Stimulated activated CD8-positive, alpha-beta memory T cell treated with anti-CD3 and anti-CD28 coated beads, Interleukin-12 subunit alpha, Interleukin-12 subunit beta, amount 100 ng/mL, for 24 hours (primary cell): ENCODE results near the gene TCF12.

ENCODE experiments used
- DNase-seq: peaks from one replicate; pipeline ENCODE4 v3.0.0-alpha.2; 2020; ENCODE audit errors: extremely low read depth

Gene TCF12

GRCh38 chr15:57169643-57170042 lies 251.2 kb downstream of the TCF12 start:
- no peak for DNase-seq

DNA sequence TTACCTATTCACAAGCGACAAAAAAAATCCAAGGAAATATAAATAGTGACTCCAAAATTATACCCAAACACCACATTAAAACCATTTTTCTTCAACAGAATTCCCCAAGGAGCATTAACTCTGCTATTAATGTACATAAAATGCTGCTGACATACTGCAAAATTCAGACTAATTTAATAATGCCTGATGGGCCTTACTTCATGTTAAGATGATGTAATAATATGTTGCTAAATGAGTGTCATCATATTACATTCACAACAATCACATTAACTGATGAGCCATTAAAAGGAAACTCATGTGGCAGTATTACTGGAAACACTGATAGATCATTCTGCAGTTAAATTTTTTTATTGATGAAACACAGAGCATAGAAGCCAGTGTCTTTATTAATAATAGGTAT lies 253.0 kb downstream of the TCF12 start:
- DNase-seq: no peak

DNA sequence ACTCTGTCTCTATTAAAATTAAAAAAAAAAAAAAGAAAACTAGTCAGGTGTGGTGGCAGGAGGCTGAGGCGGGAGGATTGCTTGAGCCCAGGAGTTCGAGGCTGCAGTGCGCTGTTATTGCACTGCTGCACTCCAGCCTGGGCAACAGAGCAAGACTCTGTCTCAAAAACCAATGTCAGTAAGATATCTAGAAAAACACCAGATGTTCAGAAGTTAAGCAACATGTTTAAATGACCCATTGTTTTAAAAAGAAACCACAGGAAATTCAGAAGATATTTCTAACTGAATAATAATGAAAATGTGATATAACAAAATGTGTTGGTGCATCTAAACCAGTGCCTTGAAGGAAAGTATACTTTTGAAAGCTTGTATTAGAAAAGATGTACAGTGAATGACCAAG lies 254.5 kb downstream of the TCF12 start:
- no peak for DNase-seq

DNA sequence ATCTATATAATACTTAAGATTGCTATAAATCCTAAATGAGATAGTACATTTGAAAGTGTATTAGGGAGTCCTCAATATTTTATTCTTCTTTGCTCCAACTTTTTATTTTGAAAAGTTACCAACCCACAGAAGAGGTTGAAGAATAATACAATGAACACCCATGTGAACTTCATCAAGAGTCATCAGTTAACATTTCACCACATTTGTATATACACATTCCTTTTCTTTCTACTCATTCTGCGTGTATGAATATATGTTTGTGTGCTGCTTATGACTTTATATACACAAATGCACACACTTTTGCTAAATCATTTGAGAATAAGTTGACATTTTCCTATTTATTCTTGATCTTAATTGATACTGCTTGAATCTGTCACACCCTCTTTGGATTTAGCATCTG lies 264.6 kb downstream of the TCF12 start:
- no peak for DNase-seq

DNA sequence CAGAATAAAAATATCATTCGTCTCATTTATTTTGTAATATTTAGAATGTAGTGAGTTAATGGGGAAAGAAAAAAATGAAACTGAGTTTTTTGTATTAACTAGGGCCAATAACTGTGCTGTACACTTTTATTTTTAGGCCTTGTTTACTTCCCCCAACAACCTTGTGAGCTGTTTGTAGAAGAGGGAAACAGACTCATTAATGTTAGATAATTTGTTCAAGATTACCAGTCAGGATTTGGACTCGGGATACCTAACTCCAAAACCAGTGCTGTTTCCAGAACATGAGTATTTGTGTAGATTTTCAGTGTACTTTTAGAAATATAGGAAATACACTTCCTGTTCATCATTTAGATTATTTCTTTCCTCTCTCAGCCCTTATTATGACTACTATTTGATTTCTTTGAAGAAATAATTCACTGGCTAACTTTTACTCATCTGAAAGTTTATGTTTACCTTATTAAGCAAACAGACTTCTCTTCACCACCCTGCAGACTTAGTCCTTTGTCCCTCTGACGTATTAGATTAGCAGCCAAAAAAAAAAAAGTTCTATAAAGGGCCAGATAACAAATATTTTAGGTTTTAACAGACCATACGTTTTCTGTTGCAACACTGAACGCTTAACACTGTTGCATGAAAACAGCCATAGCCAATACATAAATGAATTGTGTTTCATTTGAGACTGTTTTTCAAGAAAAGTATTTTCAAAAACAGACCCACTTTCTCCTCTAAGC lies 265.3 kb downstream of the TCF12 start:
- DNase-seq: no peak

DNA sequence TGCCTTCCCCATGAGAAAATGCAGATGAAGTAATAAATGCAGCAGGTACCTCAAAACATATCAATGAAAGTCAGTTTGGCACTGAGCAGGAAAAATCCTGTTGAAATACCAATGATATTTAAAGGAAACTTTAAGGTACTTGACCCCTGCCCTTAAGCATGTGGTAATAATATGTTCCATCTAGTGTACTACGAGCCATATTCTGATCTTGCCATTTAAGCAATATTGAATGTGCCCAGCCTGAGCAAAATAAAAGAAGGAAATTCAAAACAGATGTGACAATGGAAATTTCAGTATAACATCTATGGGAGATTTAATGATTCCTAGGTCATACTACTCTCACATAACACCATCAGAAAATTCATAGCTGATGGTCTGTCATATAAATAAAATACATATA lies 266.1 kb downstream of the TCF12 start:
- DNase-seq: no peak

GRCh38 chr15:57185507-57186074 lies 267.1 kb downstream of the TCF12 start:
- no peak for DNase-seq

GRCh38 chr15:57189466-57189865 lies 271.0 kb downstream of the TCF12 start:
- DNase-seq: no peak

DNA sequence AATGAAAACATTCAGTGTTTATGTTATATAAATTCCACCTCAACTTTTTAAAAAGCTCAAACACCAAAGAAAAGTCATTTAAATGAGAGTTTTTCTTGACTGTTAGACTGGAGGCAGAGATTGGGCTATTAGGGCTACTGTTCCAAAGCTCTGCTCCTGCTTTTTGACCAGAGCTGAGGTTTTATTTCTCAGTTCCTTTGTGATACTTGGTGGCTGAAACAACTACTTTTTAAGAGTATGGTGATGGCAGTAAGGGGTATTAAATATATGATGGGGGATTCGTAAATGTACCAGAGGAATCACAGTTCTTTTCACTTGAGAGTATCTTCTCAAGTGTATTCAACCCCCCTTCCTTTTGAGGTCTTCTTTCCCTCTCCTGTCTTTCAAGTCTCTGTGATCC lies 271.8 kb downstream of the TCF12 start:
- DNase-seq: no peak

DNA sequence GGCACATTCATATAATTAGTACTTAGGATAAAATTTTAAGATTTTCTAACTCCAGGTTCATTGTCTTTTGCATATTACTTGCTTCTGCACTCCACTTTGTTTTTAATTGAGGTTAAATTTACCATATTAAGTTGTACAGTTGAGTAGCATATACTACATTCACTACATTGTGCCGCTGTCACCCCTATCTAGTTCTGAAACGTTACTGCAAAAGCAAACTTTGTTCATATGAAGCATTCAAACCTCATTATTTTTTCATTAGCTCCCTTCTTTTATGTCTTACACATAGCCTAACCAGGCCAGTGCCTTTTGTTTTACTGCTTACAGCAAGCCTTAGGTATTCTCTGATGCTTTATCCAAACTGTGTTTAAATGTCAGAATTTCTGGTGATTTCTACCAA lies 274.7 kb downstream of the TCF12 start:
- no peak for DNase-seq

GRCh38 chr15:57195326-57195725 lies 276.9 kb downstream of the TCF12 start:
- no peak for DNase-seq

DNA sequence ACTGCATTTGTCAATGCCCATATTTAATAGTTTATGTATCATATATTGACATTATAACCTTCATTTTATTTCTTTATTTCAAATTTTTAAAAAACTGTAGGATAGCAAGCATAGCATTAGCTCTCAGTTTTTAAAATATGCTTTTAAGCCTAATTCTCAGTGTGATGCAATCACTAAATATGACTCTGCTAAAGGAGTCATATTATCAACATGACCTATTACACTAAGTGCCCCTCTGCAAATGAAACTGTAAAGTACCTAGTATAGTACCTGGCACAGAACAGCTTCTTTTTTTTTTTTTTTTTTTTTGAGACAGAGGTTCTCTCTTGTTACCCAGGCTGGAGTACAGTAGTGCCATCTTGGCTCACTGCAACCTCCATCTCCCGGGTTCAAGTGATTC lies 278.4 kb downstream of the TCF12 start:
- DNase-seq: no peak

DNA sequence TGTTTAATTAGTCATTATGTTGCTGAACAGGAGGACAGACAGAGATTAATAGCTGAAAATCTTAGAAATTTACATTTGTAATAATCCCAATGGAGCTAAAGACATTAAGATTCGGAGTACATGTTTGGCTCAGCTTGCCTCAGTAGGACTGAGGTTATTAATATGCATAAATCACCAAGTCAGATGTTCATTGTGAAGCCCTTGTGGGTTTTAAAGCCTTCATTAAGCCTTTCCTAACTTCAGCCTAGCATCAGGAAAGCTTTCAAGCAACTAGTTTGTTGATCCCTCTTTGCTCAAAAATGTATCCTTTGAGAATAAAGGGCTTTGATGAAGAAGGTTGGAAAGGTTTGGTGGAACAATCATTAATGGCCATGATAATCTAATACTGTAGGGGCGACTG lies 279.7 kb downstream of the TCF12 start:
- DNase-seq: no peak

GRCh38 chr15:57198654-57199291 lies 280.3 kb downstream of the TCF12 start:
- DNase-seq: no peak

DNA sequence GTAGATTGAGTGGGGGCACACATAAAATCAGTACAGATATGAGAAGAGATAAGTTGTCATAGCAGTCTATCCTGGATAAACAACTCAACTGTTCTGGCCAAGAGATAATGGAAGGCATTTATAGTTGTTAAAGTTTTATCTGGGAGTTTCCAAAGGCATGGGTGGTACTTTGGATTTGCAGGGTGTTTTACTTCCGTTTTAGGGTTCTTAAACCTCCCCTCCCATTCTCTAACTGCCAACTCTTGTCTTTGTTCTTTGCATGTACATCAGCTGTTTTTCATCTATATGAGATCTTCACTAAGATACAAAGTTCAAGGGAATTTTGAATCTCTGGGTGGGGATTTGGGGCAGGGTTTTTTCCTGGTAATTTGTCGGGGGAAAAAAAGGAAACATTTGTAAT lies 283.1 kb downstream of the TCF12 start:
- no peak for DNase-seq

DNA sequence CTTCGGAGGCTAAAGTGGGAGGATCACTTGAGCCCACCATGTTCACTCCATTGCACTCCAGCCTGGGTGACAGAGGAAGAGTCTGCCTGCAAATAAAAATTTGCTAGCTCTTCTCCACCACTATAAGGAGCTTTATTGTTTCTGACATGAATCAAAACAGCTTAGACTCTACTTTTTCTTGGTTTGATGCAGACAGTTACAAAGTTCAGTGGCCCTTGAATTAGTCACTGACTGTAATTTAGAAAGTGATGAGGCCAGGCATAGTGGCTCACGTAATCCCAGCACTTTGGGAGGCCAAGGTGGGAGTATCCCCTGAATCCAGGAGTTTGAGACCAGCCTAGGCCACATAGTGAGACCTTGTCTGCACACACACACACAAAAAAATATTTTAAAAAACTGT lies 285.5 kb downstream of the TCF12 start:
- DNase-seq: no peak

DNA sequence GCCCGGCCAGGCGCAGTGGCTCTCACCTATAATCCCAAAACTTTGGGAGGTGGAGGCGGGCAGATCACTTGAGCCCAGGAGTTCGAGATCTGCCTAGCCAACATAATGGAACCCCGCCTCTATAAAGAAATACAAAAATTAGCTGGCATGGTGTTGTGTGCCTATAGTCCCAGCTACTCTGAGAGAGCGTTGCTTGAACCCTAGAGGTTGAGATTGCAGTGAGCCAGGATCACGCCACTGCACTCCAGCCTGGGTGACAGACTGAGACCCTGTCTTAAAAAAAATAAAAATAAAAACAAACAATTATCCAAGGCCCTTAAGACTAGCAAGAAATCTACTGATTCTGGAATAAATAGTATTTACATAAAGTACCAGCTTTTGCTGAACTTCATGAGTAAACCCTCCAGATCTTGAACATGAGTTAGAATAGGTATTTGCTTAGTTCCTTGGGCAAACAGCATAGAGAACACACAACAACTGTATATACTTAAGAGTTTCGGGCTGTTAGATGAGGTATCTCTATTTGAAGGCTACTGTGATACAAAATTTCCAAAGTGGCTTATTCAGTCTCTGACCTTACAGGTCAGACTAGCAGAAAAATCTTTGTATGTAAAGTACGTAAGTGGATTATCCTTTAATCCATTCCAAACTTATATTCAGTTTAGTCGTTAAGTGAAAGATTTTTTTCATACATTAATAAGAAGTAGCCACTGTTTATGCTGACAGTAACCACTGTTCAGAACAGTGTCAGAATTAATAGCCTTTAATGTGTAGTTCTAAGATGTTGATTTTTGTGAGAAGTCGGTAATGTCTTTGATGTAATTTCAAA lies 286.8 kb downstream of the TCF12 start:
- no peak for DNase-seq

DNA sequence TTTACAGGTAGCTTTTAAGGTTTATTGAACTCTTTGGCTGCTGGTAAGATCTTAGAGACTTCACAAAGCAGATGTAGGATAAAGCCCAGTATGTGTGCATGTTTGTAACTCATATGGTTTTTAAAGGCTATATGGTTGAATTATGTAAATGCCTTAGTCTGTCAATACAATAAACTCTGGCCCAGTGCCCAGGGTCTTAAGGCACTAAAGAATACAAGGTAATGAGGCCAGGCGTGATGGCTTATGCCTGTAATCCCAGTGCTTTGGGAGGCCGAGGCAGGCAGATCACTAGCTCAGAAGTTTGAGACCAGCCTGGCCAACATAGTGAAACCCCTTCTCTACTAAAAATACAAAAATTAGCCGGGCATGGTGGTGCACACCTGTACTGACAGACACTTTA lies 287.6 kb downstream of the TCF12 start:
- DNase-seq: no peak

GRCh38 chr15:57213862-57214261 lies 295.4 kb downstream of the TCF12 start:
- DNase-seq: no peak

- no peak for DNase-seq
Measured at GRCh38 chr15:57215326-57215725, 296.9 kb downstream of the TCF12 start.

DNA sequence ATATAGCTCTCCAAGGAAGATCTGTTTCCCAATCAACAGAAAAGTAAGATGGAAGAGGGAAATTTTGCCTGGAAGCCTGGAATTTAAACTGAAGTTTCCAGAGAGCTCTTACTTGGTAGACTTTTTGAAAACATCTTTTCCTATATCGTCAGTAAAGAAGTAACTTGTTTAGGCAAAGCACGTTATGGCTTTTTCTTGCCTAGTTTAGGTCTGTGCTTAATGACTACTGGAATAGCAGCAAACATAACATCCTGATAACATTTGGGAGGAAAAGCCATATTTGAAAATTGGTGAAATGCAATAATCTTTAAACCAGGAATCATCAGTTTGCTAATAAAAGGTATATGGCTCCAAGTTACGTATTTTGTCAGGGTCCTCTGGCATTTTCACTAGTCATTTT lies 297.4 kb downstream of the TCF12 start:
- no peak for DNase-seq

GRCh38 chr15:57216288-57216687 lies 297.8 kb downstream of the TCF12 start:
- no peak for DNase-seq
